IPS-15b (cell line): ENCODE measurements around the gene FHOD3.
"Not testable (repeated sequence)": the region's sequence is repeated elsewhere in the genome, so short reads cannot be mapped to it uniquely, and the experiment has no call there.

Experiments used
- H3K27me3 ChIP-seq: one replicate; pipeline ENCODE4 v1.6.1; 2013; ENCODE audit warnings: low read length; ENCODE audit not compliant: control insufficient read depth, insufficient read depth
- H3K36me3 ChIP-seq: one replicate; pipeline ENCODE4 v1.6.1; 2013; ENCODE audit warnings: low read length; ENCODE audit not compliant: control insufficient read depth, insufficient read depth
- H3K4me1 ChIP-seq: one replicate; pipeline ENCODE4 v1.6.1; 2013; ENCODE audit warnings: mild to moderate bottlenecking, low read length; ENCODE audit not compliant: control insufficient read depth, insufficient read depth
- H3K4me3 ChIP-seq: one replicate; pipeline ENCODE4 v1.5.1; 2013; ENCODE audit warnings: low read depth, low read length
- H3K9ac ChIP-seq: one replicate; pipeline ENCODE4 v1.6.1; 2013; ENCODE audit warnings: low read depth, mild to moderate bottlenecking, low read length
- H3K9me3 ChIP-seq: one replicate; pipeline ENCODE4 v1.6.1; 2013; ENCODE audit warnings: mild to moderate bottlenecking, low read length; ENCODE audit not compliant: control insufficient read depth, insufficient read depth

The FHOD3 gene

GRCh38 chr18:36752929-36753865 lies 455.7 kb downstream of the FHOD3 start:
- Histone ChIP-seq H3K4me3 (no peak overlapping the region), H3K27me3 (no peaks in the 10 kb centered on the region), H3K4me1 (no peaks in the 10 kb centered on the region), H3K9me3 (no peaks in the 10 kb centered on the region), H3K36me3 (no peaks in the 10 kb centered on the region), H3K9ac (no peak overlapping the region)

GRCh38 chr18:36756242-36756641 lies 458.7 kb downstream of the FHOD3 start:
- Histone ChIP-seq H3K4me1 (no peaks in the 10 kb centered on the region), H3K9ac (no peak overlapping the region), H3K36me3 (no peaks in the 10 kb centered on the region), H3K4me3 (no peak overlapping the region), H3K9me3 (no peaks in the 10 kb centered on the region), H3K27me3 (no peaks in the 10 kb centered on the region)

- Histone ChIP-seq H3K36me3 (no peaks in the 10 kb centered on the region), H3K9ac (no peak overlapping the region), H3K4me3 (no peak overlapping the region), H3K4me1 (no peaks in the 10 kb centered on the region), H3K27me3 (no peaks in the 10 kb centered on the region), H3K9me3 (no peaks in the 10 kb centered on the region)
Observed at GRCh38 chr18:36757081-36757480, 459.6 kb downstream of the FHOD3 start.

GRCh38 chr18:36757991-36758390 lies 460.5 kb downstream of the FHOD3 start:
- Histone ChIP-seq H3K4me3 (no peak overlapping the region), H3K9me3 (no peaks in the 10 kb centered on the region), H3K36me3 (no peaks in the 10 kb centered on the region), H3K9ac (no peak overlapping the region), H3K4me1 (no peaks in the 10 kb centered on the region), H3K27me3 (no peaks in the 10 kb centered on the region)

- Histone ChIP-seq H3K9me3 (no peaks in the 10 kb centered on the region), H3K4me1 (no peaks in the 10 kb centered on the region), H3K27me3 (no peaks in the 10 kb centered on the region), H3K4me3 (no peak overlapping the region), H3K9ac (no peak overlapping the region), H3K36me3 (no peaks in the 10 kb centered on the region)
Observed at GRCh38 chr18:36758623-36759022, 461.1 kb downstream of the FHOD3 start.

GRCh38 chr18:36759167-36759776 lies 461.8 kb downstream of the FHOD3 start:
- Histone ChIP-seq H3K4me3 (no peak overlapping the region), H3K9me3 (no peaks in the 10 kb centered on the region), H3K4me1 (no peaks in the 10 kb centered on the region), H3K9ac (no peak overlapping the region), H3K36me3 (no peaks in the 10 kb centered on the region), H3K27me3 (no peaks in the 10 kb centered on the region)

- no peaks in the 10 kb centered on the region for H3K9me3 ChIP-seq
- no peaks in the 10 kb centered on the region for H3K36me3 ChIP-seq
- no peak overlapping the region for H3K9ac ChIP-seq
- no peaks in the 10 kb centered on the region for H3K27me3 ChIP-seq
- H3K4me3 ChIP-seq: no peak overlapping the region
- H3K4me1 ChIP-seq: no peaks in the 10 kb centered on the region
Observed at GRCh38 chr18:36760598-36760997, 463.1 kb downstream of the FHOD3 start.

GRCh38 chr18:36761186-36761698 lies 463.7 kb downstream of the FHOD3 start:
- H3K27me3 ChIP-seq: no peaks in the 10 kb centered on the region
- H3K9me3 ChIP-seq: no peaks in the 10 kb centered on the region
- H3K36me3 ChIP-seq: no peaks in the 10 kb centered on the region
- H3K4me1 ChIP-seq: no peaks in the 10 kb centered on the region
- no peak overlapping the region for H3K4me3 ChIP-seq
- no peak overlapping the region for H3K9ac ChIP-seq

- no peak overlapping the region for H3K4me3 ChIP-seq
- no peaks in the 10 kb centered on the region for H3K27me3 ChIP-seq
- H3K4me1 ChIP-seq: no peaks in the 10 kb centered on the region
- no peak overlapping the region for H3K9ac ChIP-seq
- no peaks in the 10 kb centered on the region for H3K36me3 ChIP-seq
- H3K9me3 ChIP-seq: no peaks in the 10 kb centered on the region
Observed at GRCh38 chr18:36762074-36762473, 464.6 kb downstream of the FHOD3 start.

- not testable (repeated sequence) for H3K9ac ChIP-seq, H3K36me3 ChIP-seq, H3K27me3 ChIP-seq, H3K9me3 ChIP-seq, H3K4me1 ChIP-seq, H3K4me3 ChIP-seq
Observed at GRCh38 chr18:36762965-36763364, 465.5 kb downstream of the FHOD3 start.

- Histone ChIP-seq H3K36me3 (no peaks in the 10 kb centered on the region), H3K4me3 (no peak overlapping the region), H3K4me1 (no peaks in the 10 kb centered on the region), H3K27me3 (no peaks in the 10 kb centered on the region), H3K9me3 (no peaks in the 10 kb centered on the region), H3K9ac (no peak overlapping the region)
Observed at GRCh38 chr18:36766836-36767235, 469.3 kb downstream of the FHOD3 start.

- Histone ChIP-seq H3K9me3 (no peaks in the 10 kb centered on the region), H3K4me1 (no peaks in the 10 kb centered on the region), H3K9ac (no peak overlapping the region), H3K4me3 (no peak overlapping the region), H3K27me3 (no peaks in the 10 kb centered on the region), H3K36me3 (no peaks in the 10 kb centered on the region)
Observed at GRCh38 chr18:36769172-36769571, 471.7 kb downstream of the FHOD3 start.
